Activated CD4-positive, alpha-beta T cell treated with anti-CD3 and anti-CD28 coated beads for 36 hours (primary cell): ENCODE measurements around the gene CBX8. TPM values are rescaled to one million over a fixed set of nuclear protein-coding genes. Genes with fewer than 3 reads are reported as not detected.

Source experiments
- ATAC-seq: fragments of 200-7000 bp; cut with Tn5 transposase; one replicate; pipeline ENCODE4 v1.10.0; 2021; ENCODE audit warnings: mild to moderate bottlenecking, moderate library complexity
- CTCF ChIA-PET: fragments of 350-600 bp; sonication (Branson Sonifier 250); formaldehyde crosslinking; loops from one replicate; lab custom pipeline; 2021; ENCODE audit warnings: antibody characterized with exemption; lab: Charles Lee
- POLR2A ChIA-PET: fragments of 350-600 bp; sonication (Branson Sonifier 250); formaldehyde crosslinking; loops from one replicate; lab custom pipeline; 2021; ENCODE audit warnings: antibody characterized with exemption, inconsistent platforms; lab: Charles Lee
- DNase-seq: peaks from one replicate; pipeline ENCODE4 v3.0.0-alpha.2; 2020
- H3K27ac Mint-ChIP-seq: one replicate; pipeline ENCODE4 v1.8.0; 2021; ENCODE audit warnings: mixed read lengths
- H3K27me3 Mint-ChIP-seq: one replicate; pipeline ENCODE4 v1.8.0; 2021; ENCODE audit warnings: mixed read lengths
- H3K36me3 Mint-ChIP-seq: one replicate; pipeline ENCODE4 v1.8.0; 2021; ENCODE audit warnings: low read depth, mixed read lengths
- H3K4me1 Mint-ChIP-seq: one replicate; pipeline ENCODE4 v1.8.0; 2021; ENCODE audit warnings: mixed read lengths
- H3K4me3 Mint-ChIP-seq: one replicate; pipeline ENCODE4 v1.8.0; 2021; ENCODE audit warnings: mild to moderate bottlenecking, moderate library complexity, mixed read lengths
- H3K9me3 Mint-ChIP-seq: one replicate; pipeline ENCODE4 v1.8.0; 2021; ENCODE audit warnings: low read depth, mixed read lengths
- intact Hi-C, 2 experiments: fragments of 100-400 bp; cut with DNase I in 1 of 2; cut with micrococcal nuclease in 1 of 2; formaldehyde crosslinking; loops; one replicate each; pipeline versions ENCODE4 v1.14.2 to v1.15.1; 2022 to 2024; cut with DNase I, micrococcal nuclease
- total RNA-seq, 2 experiments: library from RNA; stranded (reverse); gene quantifications; one replicate each; pipeline ENCODE4 v1.2.3, GENCODE V29; 2021

The CBX8 gene
- total RNA-seq, 2 experiments from 2014 or later: 4.7 to 6.0 TPM

- Mint-ChIP-seq H3K27me3 (peaks cover 59% of the 10 kb centered on the region), H3K36me3 (no peaks in the 10 kb centered on the region), H3K4me3 (peak overlapping the region; percentile 18), H3K27ac (no peak overlapping the region), H3K4me1 (peaks cover 39% of the 10 kb centered on the region), H3K9me3 (no peaks in the 10 kb centered on the region)
- ChIA-PET POLR2A (interaction anchor here (1.0 to 1.5 kb wide), 2 partner anchors 14 to 29 kb away, joined by 3 to 6 read pairs; partner anchors contain the start of genes CBX4 and CBX8), CTCF (interaction anchor here (0.7 to 2.3 kb wide), 8 partner anchors 7 to 99 kb away, joined by 3 to 14 read pairs (median 3); partner anchors contain the start of genes CBX4 and CBX8)
- ATAC-seq: peak; percentile 90
- peak; percentile 90 for DNase-seq
- intact Hi-C loops: loop anchor here (1.0 to 2.0 kb wide), 6 partner anchors 13 to 337 kb away; partner anchors contain the start of genes CBX4 (in 2 of the 2), CBX8 (in 2 of the 2) and EIF4A3 (in 1 of the 2)
Observed at GRCh38 chr17:79810130-79811010, 13.5 kb upstream of the CBX8 start.

- H3K4me1 Mint-ChIP-seq: peaks cover 47% of the 10 kb centered on the region
- POLR2A ChIA-PET: no interaction called here
- DNase-seq: no peak
- ATAC-seq: no peak
- peak overlapping the region; percentile 23 for H3K4me3 Mint-ChIP-seq
- H3K9me3 Mint-ChIP-seq: no peaks in the 10 kb centered on the region
- H3K27ac Mint-ChIP-seq: no peak overlapping the region
- intact Hi-C loops: loop anchor here (1.0 to 10.0 kb wide), 8 partner anchors 12 to 1585 kb away; partner anchors contain the start of genes CBX4 (in 2 of the 2), CBX8 (in 2 of the 2), BAHCC1 (in 1 of the 2) and EIF4A3 (in 1 of the 2)
- H3K27me3 Mint-ChIP-seq: peaks cover 62% of the 10 kb centered on the region
- CTCF ChIA-PET: interaction anchor here (0.7 to 2.3 kb wide), 5 partner anchors 8 to 30 kb away, joined by 3 to 14 read pairs (median 5); partner anchors contain the start of genes CBX4 and CBX8
- no peaks in the 10 kb centered on the region for H3K36me3 Mint-ChIP-seq
Observed at GRCh38 chr17:79809530-79810129, 12.8 kb upstream of the CBX8 start.

GRCh38 chr17:79808763-79809529 is 12.1 kb upstream of the CBX8 start:
- ATAC-seq: peak; percentile 15
- Mint-ChIP-seq H3K27me3 (peaks cover 60% of the 10 kb centered on the region), H3K9me3 (no peaks in the 10 kb centered on the region), H3K36me3 (no peaks in the 10 kb centered on the region), H3K4me1 (peaks cover 44% of the 10 kb centered on the region), H3K4me3 (peak overlapping the region; percentile 19), H3K27ac (no peak overlapping the region)
- intact Hi-C loops: loop anchor here (5.0 to 10.0 kb wide), 2 partner anchors 62 to 1586 kb away; partner anchors contain the start of gene BAHCC1 (in 1 of the 2)
- ChIA-PET CTCF (interaction anchor here (1.3 to 1.9 kb wide), 3 partner anchors 9 to 20 kb away, joined by 3 to 5 read pairs (median 3); partner anchors contain the start of gene CBX8), POLR2A (no interaction called here)
- peak; percentile 56 for DNase-seq

- Mint-ChIP-seq H3K9me3 (no peaks in the 10 kb centered on the region), H3K36me3 (no peaks in the 10 kb centered on the region), H3K4me3 (no peak overlapping the region), H3K27ac (no peak overlapping the region), H3K27me3 (peaks cover 68% of the 10 kb centered on the region), H3K4me1 (peaks cover 44% of the 10 kb centered on the region)
- ChIA-PET CTCF (interaction anchor here (0.6 to 1.3 kb wide), 4 partner anchors 18 to 54 kb away, joined by 3 to 5 read pairs (median 4); no protein-coding TSS in a partner anchor), POLR2A (no interaction called here)
- intact Hi-C loops: loop anchor here (5.0 to 10.0 kb wide), 2 partner anchors 60 to 1588 kb away; partner anchors contain the start of gene BAHCC1 (in 1 of the 2)
- ATAC-seq (no peak), DNase-seq (no peak)
Observed at GRCh38 chr17:79806863-79807720, 10.2 kb upstream of the CBX8 start.

- peaks cover 1% of the 10 kb centered on the region for H3K9me3 Mint-ChIP-seq
- ATAC-seq (no peak), DNase-seq (no peak)
- H3K4me1 Mint-ChIP-seq: peaks cover 39% of the 10 kb centered on the region
- no peaks in the 10 kb centered on the region for H3K36me3 Mint-ChIP-seq
- H3K27ac Mint-ChIP-seq: no peak overlapping the region
- H3K27me3 Mint-ChIP-seq: peaks cover 68% of the 10 kb centered on the region
- H3K4me3 Mint-ChIP-seq: no peak overlapping the region
- CTCF ChIA-PET: interaction anchor here (0.6 to 1.7 kb wide), 2 partner anchors 33 to 34 kb away, joined by 5 read pairs; partner anchors contain the start of gene CBX4
- intact Hi-C loops: loop anchor here (5.0 to 10.0 kb wide), 2 partner anchors 59 to 1588 kb away; partner anchors contain the start of gene BAHCC1 (in 1 of the 2)
- POLR2A ChIA-PET: no interaction called here
Observed at GRCh38 chr17:79806446-79806760, 9.5 kb upstream of the CBX8 start.

GRCh38 chr17:79804856-79805696 is 8.2 kb upstream of the CBX8 start:
- intact Hi-C loops: loop anchor here (1.0 to 10.0 kb wide), 5 partner anchors 7 to 1590 kb away; partner anchors contain the start of genes BAHCC1 (in 1 of the 2) and CBX2 (in 1 of the 2)
- DNase-seq (peak; percentile 47), ATAC-seq (peak; percentile 6)
- H3K36me3 Mint-ChIP-seq: no peaks in the 10 kb centered on the region
- H3K9me3 Mint-ChIP-seq: peaks cover 1% of the 10 kb centered on the region
- CTCF ChIA-PET: interaction anchor here (0.5 to 1.8 kb wide), 7 partner anchors 13 to 59 kb away, joined by 3 to 6 read pairs (median 4); partner anchors contain the start of gene CBX4
- POLR2A ChIA-PET: interaction anchor here (0.6 to 2.1 kb wide), 2 partner anchors 34 to 1684 kb away, joined by 3 to 6 read pairs; partner anchors contain the start of gene CBX4
- peaks cover 67% of the 10 kb centered on the region for H3K27me3 Mint-ChIP-seq
- H3K4me1 Mint-ChIP-seq: peaks cover 40% of the 10 kb centered on the region
- H3K4me3 Mint-ChIP-seq: peak overlapping the region; percentile 66
- H3K27ac Mint-ChIP-seq: peak overlapping the region; percentile 35

GRCh38 chr17:79803997-79804855 is 7.3 kb upstream of the CBX8 start:
- ChIA-PET POLR2A (interaction anchor here (0.6 to 2.1 kb wide), 2 partner anchors 35 to 1683 kb away, joined by 3 to 6 read pairs; partner anchors contain the start of gene CBX4), CTCF (interaction anchor here (0.5 to 1.8 kb wide), 8 partner anchors 7 to 58 kb away, joined by 3 to 6 read pairs (median 4); no protein-coding TSS in a partner anchor)
- Mint-ChIP-seq H3K4me3 (peak overlapping the region; percentile 66), H3K9me3 (peaks cover 1% of the 10 kb centered on the region), H3K36me3 (no peaks in the 10 kb centered on the region), H3K27ac (peak overlapping the region; percentile 63), H3K4me1 (peaks cover 43% of the 10 kb centered on the region), H3K27me3 (peaks cover 72% of the 10 kb centered on the region)
- intact Hi-C loops: loop anchor here (1.0 to 10.0 kb wide), 4 partner anchors 8 to 1591 kb away; partner anchors contain the start of genes BAHCC1 (in 1 of the 2) and CBX2 (in 1 of the 2)
- ATAC-seq: peak; percentile 82
- DNase-seq: peak; percentile 91

- intact Hi-C loops: loop anchor here in 1 of 2 experiments (10.0 kb wide), 1 partner anchor 1591 kb away; the partner anchor contains the start of gene BAHCC1
- Mint-ChIP-seq H3K27ac (peak overlapping the region; percentile 63), H3K27me3 (peaks cover 69% of the 10 kb centered on the region), H3K9me3 (peaks cover 1% of the 10 kb centered on the region), H3K4me3 (no peak overlapping the region), H3K4me1 (peaks cover 45% of the 10 kb centered on the region), H3K36me3 (no peaks in the 10 kb centered on the region)
- ChIA-PET CTCF (interaction anchor here (0.6 to 1.0 kb wide), 3 partner anchors 8 to 20 kb away, joined by 3 to 4 read pairs (median 3); no protein-coding TSS in a partner anchor), POLR2A (interaction anchor here (2.1 kb wide), 1 partner anchor 36 kb away, joined by 6 read pairs; the partner anchor contains the start of gene CBX4)
- DNase-seq (no peak), ATAC-seq (no peak)
Observed at GRCh38 chr17:79803421-79803996, 6.6 kb upstream of the CBX8 start.
